CD1c-positive myeloid dendritic cell (primary cell): ENCODE results near the gene TNNT2.

Experiments used
- DNase-seq: peaks from one replicate; pipeline ENCODE4 v3.0.0-alpha.2; 2016; ENCODE audit errors: extremely low spot score

TNNT2 gene

DNA sequence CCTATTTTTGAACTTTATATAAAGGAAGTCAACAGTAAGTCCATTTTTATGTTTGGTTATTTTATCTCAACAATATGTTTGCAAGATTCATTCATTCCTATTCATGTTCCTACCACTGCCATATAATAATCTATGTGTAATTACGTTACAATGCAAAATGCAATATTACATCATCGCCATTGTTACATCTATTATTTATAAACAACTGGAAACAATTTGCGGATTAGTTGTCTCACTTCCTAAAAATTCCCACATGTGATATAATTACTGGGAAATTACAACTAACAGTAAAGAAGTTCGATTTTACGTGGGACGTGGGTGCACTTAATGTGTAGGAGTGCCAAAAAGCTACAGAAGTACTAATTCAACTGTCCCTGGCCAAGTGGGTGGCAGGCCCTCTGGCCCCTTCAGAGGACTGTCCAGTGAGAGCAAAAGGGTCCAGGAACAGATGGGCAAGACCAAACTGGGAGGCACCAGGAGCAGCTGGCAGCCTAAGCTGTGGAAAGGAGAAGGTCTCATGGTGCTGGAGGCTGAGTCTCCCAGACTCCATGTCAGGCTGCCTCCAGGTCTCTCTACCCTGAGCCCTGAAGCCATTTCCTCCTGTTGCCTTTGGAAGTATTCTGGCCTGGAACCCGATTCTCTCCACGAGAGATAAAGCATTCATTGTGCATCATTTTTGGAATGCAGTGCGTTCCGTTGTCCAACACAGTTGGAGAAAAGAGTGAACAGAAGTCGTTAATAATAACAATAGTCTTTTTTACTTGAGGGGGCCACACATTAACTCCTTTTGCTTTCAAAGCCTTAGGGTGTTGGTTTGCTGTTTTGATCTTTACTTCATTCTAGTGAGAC is 42.9 kb downstream of the TNNT2 start:
- no peak for DNase-seq

DNA sequence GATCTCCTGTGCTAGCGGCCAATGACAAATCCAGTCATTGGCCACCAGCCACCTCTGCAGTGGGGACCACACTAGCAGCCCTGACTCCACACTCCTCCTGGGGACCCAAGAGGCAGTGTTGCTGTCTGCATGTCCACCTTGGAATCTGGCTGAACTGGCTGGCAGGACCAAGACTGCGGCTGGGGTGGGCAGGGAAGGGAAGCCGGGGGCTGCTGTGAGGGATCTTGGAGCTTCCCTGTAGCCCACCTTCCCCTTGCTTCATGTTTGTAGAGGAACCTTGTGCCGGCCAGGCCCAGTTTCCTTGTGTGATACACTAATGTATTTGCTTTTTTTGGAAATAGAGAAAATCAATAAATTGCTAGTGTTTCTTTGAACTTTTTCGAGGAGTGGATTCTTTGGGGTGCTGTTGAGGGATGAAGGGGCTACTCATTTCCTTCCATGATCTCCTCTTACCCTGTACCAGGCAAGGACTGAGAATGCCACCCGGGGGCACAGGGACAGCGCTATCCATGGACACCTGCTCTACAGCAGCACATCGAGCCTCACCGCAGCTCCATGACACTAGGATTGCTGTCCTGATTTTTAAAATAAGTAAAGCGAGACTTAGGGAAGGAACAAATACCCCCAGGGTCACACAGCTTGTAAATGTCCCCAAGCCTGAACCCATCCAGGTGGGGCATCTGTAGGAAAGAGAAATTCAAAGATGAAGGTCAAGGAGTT is 44.7 kb downstream of the TNNT2 start:
- DNase-seq, result no peak

DNA sequence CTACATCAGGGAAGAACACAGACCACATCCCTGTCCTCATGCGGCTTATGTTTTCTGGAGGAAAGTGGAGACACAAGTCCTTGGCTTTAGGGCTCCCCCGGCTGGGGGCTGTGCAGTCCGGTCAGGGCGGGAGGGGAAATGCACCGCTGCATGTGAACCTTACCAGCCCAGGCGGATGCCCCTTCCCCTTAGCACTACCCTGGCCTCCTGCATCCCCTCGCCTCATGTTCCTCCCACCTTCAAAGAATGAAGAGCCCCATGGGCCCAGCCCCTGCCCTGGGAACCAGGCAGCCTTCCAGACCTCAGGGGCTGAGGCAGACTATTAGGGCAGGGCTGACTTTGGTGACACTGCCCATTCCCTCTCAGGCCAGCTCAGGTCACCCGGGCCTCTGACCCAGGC is 45.5 kb downstream of the TNNT2 start:
- DNase-seq, result no peak

DNA sequence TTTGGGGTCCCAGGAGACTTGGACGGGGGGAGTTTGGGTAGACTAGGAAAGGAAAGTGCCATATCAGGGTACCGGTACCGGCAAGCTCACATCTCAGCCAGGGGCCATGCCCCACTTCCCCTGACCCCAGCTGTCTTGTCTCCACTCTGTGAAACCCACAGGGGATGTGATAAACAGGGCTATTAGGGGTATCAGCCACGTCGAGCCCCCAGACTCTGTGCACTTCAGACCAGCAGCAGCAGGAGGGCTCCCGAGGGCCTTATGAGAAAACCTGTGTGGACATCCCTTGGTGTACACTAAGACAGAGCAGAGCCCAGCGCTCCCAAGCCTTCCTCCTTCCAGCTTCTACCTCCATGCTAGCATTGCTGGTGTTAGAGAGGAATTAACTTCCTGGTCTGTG is 46.3 kb downstream of the TNNT2 start:
- DNase-seq, result no peak

DNA sequence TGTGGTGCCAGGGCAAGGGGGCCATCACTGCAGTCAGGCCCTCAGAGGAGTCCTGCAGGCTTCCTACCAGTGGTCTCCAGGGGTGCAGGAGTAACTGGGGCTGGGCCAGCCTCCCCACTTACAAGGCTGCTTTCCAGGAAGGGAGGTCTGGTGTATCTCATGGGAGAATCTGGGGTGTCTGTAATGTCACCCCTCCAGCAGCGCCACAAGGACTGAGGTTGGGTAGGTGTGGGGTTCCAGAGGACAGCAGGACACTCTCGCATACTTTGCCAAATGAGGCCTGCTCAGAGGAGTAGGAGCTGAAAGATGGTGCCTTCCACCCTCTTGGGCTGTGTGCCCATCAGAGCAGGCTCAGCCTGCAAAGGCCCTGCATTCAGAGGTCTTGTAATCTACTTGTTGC is 46.9 kb downstream of the TNNT2 start:
- no peak for DNase-seq

DNA sequence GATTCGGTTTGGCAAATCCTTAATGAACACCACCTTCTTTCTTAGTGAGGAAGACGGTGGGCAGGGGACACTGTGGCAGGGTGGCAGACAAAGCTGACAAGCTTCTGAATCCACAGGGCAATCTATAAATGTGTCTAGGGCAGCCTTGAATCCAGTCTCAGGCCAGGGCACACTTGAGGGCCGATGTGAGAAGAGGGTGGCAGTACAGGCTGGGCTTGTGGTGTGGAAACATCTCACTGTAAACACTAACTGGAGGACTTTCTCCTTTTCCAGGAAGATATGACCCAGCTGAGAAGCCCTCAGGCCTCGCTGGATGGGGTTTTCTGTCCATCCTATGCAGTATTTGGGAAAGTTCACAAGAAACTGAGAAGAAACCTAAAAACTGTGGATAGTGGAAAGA is 47.7 kb downstream of the TNNT2 start:
- no peak for DNase-seq

DNA sequence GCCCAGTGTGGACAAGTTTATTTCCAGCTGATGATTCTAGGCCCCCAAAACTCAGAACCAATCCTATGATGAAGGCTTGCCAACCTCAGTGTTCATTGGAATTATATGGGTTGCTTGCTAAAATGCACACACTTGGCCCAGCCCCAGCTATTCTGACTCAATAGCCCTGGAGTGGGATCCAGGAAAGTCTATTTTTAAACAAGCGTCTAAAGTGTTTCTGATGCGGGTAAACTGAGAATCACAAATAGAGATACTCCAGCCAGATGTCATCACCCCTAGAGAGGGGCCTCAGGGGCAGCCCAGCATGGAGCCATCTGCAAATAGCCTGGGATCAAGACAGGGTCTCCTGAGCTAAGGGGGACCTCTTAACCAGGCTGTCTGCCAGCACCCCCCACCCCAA is 48.2 kb downstream of the TNNT2 start:
- no peak for DNase-seq

DNA sequence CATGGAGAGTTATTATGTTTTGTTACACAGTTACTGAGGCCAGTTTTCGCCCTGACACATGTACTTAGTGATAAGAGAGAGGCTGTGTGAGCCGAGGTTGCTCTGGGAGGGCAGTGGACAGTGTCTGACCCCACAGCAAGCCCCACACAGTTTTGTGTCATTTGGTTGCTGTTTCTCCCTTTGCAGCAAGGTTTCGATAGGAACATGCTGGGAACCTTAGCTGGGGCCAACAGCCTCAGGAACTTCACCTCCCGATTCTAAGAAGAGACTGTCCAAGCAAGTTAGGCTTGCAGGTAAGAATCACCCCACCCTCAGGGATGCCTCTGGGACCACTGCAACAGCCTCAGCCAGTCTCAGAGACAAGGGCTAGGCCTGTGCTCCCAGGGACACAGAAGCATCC is 48.9 kb downstream of the TNNT2 start:
- no peak for DNase-seq

DNA sequence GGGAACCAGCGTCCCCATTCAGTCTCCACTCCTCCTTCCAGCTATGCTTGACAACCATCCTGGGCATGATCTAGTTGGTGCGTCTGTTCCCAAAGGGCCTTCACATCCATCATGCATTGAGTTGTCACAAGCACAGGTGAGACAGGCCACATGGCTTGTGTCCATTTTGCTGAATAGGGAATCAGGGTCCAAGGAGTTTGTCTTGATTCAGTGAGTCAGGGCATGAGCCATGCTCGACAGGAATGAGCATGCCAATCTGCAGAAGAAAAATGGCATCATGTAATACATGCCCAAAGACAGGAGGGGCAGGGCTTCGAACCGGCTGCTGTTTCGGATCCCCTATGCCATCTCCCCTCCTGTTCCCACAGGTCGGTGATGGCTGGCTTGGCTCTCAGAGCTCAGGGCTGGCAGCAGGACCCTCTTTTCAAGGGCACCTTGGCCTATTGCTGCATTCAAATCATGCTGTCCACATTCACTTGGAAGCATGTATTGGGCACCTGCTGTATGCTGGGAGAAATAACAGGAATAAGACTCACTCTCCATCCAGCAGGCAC is 49.7 kb downstream of the TNNT2 start:
- DNase-seq, result no peak

DNA sequence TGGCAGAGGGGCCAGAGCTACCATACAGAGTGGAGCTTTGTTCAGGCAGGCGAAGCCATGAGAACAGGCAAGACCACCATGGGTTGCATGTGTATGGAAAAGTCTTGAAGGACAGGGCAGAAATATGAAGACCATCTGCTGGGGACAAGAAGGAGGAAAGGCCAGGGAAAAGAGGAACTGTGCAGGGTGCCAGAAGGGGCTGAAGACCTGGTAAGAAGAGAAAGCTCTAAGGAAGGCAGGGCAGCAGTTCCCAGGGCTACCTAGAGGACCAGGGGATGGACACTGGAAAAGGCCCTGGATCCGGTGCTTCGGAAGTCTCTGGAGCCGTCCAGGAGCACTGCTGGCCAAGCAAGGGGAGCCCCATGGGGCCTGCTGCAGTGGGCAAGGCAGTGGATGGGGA is 50.8 kb downstream of the TNNT2 start:
- no peak for DNase-seq

DNA sequence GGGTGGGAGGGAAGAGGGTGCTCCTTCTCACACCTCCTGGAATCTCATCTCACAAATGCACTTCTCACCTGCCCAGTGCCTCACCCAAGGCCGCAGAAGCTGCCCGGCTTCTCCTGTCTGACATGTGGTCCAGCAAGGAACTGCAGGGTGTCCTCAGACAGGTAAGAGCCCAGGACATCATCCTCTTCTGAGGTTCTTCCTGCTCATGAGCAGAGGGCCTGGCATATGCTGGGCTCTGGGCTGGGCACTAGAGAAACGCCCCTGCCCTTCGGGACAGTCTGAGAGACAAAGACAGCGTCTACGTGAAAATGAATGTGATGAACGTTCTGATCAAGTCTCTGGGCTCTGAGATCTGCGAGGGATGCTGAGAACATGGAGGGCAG is 51.8 kb downstream of the TNNT2 start:
- DNase-seq, result no peak

DNA sequence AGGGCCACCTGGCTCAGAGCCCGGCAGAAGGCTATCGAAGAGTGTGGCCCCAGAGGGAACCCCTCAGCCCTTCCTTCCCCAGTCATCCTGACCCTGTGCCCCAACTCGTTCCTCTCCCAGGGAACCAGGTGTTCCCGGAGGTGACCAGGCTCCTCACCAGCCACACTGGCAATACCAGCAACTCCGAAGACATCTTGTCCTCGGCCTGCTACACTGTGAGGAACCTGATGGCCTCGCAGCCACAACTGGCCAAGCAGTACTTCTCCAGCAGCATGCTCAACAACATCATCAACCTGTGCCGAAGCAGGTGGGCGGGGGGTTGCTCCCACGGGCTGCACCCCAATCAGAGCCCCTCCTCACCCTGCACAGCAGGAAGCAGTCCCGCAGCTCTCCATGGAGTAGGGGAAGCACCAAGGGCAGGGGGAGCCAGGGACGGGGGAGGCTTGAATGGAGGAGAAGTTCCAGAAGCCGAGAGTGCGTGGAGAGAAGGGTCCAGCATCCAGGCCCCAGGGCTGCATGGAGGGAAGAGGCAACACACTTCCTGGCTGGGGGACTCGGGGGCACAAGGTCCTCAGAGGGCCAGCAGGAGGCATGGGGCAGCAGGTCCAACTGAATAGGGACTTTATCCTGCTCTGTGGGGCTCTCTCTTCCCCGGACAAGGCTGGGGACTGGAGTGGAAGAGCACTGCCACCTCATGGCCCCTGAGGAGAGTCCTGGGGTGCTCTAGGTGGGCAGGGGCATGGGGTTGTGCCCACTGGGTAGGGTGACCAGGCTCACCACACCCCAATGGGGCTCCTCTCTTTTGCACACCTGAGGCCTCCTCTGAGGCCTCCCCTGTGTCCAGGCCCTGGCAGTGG is 52.4 kb downstream of the TNNT2 start:
- DNase-seq, result no peak

DNA sequence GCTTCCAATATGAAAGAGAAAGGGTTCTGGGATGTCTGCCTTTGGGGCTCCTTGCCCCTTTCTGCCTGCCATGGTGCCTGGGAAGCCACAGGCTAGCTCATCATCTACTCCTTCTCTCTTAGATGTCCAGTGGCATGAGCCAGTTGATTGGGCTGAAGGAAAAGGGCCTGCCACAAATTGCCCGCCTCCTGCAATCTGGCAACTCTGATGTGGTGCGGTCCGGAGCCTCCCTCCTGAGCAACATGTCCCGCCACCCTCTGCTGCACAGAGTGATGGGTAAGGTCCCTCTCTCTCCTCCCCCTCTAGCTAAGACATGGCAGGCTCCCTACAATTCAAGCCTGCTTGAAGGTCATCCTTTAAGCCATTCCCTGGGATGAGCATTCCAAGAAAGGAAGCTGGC is 53.2 kb downstream of the TNNT2 start:
- no peak for DNase-seq

DNA sequence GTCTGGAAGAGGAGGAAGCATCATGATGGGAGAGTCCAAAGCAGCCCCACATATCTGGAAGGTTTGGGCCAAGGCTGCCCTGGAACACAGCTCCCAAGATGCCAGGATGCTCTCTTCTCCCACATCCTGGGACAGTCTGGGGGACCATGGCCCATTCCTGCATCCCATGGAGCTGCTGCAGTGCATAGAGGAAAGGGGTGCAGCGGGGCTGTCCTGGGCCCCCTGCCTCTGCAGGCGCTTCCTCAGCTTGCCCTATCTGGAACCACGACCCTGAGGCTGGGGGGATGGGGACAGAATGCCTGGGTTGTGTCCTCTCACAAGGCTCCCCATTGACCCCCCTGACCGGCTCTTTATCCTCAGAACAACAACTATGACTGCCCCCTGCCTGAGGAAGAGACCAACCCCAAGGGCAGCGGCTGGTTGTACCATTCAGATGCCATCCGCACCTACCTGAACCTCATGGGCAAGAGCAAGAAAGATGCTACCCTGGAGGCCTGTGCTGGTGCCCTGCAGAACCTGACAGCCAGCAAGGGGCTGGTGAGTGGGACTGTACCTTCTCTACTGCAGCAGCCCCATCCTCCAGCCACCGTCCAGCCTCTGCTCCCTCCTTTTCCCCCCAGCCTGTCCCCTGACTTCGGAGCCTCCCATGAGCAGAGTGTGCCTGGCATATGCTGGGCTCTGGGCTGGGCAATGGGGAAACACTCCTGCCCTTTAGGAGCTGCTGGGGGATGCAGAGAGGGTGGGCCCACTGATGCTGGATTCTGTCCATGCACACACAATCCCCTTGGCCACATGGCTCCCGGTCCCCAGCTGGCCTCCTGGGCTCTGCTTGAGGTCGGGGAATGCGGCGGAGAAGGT is 54.6 kb downstream of the TNNT2 start:
- DNase-seq, result no peak

DNA sequence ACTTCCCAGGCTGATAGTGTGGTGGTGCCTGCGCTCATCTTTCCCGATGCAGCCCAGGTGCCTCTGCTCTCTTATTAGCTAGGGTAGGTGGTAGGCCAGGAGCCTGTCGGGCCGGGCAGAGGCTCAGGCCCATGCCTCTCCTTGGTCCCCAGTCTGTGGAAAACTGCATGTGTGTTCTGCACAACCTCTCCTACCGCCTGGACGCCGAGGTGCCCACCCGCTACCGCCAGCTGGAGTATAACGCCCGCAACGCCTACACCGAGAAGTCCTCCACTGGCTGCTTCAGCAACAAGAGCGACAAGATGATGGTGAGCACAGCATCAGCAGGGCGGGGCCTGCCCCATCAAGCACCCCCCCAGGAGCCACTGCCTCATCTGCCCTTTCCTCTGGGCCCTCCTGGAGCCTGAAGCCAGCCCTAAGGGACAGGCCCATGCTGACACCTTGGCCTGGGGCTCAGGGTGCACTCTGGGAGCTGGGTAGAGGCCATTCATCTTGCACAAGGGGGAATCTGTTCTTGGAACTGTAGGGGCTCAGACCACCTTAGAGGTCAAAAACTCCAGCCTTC is 55.6 kb downstream of the TNNT2 start:
- DNase-seq, result no peak

DNA sequence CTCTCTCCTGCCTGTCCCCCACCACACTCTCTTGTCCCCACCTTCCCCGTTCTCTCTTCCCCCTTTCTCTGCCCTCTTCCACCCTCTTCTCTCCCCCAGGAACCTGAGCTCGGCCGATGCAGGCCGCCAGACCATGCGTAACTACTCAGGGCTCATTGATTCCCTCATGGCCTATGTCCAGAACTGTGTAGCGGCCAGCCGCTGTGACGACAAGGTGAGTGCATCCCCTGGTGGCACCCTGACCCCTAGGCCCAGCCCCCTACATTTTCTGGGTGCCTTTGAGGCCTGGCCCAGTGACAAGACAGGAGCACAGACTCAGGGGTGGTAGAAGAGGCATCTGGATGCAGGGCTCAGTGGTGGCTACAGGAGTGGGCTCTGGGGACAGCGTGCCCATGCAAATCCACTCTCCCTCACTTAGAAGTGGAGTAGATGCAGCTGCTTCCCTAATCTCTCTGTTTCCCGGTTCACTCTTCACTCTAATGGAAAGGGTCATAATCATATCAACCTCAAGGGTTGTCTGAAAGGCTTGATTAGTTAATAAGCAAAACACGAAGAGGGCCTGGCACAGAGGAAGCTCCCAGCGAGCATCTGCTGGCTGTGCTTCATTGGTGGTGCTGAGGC is 57.2 kb downstream of the TNNT2 start:
- DNase-seq, result no peak

DNA sequence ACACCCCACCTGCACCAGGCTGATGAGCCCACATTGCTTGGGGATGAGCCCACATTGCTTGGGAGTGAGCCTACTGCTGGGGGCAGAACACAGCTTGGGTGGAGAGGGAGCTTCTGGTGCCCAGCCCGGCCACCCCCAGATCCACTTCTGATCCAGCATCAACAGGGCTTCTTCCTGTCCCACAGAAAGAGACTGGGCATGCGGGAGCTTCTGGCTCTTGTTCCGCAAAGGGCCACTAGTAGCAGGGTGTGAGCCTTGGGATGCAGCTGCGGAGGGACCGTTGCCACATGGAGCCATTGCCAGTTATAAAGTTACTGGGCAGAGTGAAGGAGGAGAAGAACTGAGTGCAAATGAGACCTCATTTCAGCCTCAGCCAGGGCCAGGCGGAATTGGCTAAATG is 57.8 kb downstream of the TNNT2 start:
- DNase-seq, result no peak

DNA sequence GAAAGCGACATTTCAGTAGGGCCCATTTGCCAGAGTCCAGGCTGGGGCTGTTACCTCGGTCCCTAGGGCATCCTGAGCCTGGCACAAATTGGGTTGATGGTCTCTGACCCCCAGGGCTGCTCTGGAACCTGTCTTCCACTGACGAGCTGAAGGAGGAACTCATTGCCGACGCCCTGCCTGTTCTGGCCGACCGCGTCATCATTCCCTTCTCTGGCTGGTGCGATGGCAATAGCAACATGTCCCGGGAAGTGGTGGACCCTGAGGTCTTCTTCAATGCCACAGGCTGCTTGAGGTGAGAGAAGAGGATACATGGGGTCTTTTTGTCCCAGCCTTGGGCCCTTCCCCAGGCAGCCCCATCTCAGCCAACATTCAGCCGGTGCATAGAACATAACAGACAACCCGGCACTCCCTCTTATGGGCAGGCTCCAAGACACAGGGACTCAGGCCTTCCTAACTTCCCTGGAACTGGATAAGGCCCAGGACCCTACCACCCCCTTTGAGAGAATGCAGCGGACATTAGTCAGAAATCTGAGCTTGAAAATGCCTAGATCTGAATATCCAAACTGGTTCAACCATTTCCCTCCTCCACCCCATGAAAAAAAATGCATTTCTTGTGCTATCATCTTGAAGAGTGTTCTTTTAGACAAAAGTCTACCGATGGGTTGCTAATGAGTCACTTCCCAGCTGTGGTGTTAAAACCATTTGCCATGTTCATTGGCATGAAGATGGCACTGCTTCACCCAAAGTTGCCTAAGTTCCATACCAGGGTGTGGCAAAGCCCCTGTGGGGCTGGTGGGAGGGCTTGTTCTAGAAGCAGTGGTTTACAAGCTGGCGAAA is 58.8 kb downstream of the TNNT2 start:
- no peak for DNase-seq

DNA sequence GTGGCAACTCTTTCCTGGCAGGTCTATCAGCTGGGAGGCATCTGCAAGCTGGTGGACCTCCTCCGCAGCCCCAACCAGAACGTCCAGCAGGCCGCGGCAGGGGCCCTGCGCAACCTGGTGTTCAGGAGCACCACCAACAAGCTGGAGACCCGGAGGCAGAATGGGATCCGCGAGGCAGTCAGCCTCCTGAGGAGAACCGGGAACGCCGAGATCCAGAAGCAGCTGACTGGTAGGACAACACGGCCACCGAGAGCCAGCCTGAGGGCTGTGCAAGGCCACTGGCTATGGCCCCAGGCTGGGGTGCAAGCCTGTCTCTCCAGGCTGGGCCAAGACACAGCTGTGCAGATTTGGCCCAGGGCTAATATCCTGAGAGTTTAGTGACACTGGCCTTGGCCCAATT is 59.9 kb downstream of the TNNT2 start:
- DNase-seq, result no peak

DNA sequence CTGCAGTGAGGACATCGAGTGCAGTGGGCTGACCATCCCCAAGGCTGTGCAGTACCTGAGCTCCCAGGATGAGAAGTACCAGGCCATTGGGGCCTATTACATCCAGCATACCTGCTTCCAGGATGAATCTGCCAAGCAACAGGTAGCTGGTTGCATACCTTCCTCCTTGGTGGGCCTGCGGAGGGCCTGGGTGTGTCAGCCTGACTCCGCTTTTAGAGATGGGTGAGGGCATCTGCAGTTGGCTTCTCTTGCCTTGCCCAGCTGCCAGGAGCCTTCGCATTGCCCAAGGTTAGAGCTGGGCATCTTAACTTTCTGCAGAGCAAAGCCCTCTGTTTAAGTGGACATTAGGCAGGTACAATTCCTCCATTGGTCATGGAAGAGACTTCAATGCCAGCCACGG is 60.9 kb downstream of the TNNT2 start:
- DNase-seq, result no peak
